Nephron (organoid): ENCODE results near the gene PRMT9.

Source experiments
- H3K27ac Mint-ChIP-seq, 3 experiments: 2 replicates each; pipeline ENCODE4 v1.8.0; 2020; ENCODE audit warnings: mixed read lengths in 3 of 3, mild to moderate bottlenecking in 2 of 3, moderate library complexity in 1 of 3
- H3K27me3 Mint-ChIP-seq: 2 replicates; pipeline ENCODE4 v1.8.0; 2021; ENCODE audit warnings: low read depth, mild to moderate bottlenecking, moderate library complexity, mixed read lengths
- H3K36me3 Mint-ChIP-seq: 2 replicates; pipeline ENCODE4 v1.8.0; 2020; ENCODE audit warnings: low read depth, mixed read lengths
- H3K4me1 Mint-ChIP-seq: 2 replicates; pipeline ENCODE4 v1.8.0; 2020; ENCODE audit warnings: mixed read lengths
- H3K4me3 Mint-ChIP-seq, 3 experiments: 2 replicates each; pipeline ENCODE4 v1.8.0; 2020; ENCODE audit warnings: mild to moderate bottlenecking in 3 of 3, mixed read lengths in 3 of 3, moderate library complexity in 2 of 3
- H3K9me3 Mint-ChIP-seq: 2 replicates; pipeline ENCODE4 v1.8.0; 2020; ENCODE audit warnings: mixed read lengths
- TF ChIP-seq, protein P1 (sequence below), 3 experiments: fragments of 200-600 bp; sonication (generic); IDR thresholded peaks; one replicate each; pipeline ENCODE4 v1.5.0; 2021; ENCODE audit warnings: antibody characterized with exemption in 3 of 3; ENCODE audit not compliant: unreplicated experiment in 3 of 3

The PRMT9 gene

DNA sequence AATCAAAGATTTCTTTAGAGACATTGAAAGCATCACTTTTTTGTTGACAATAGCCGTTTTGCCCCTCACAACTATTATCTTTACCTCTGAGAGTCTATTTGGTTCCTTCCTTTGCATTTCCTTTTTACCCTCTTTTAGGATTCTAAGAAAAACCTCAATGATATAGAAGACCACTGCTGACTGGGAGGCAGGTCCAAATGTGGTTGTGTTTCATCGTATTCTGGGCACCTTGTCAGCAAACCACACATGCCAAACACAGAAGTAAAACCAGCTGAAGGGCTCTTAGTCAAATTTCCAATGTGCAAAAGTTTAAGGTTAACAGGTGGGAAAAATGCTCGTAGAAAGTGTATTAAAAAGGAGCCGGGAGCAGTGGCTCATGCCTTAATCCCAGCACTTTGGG, 5.1 kb upstream of the PRMT9 start:
- Mint-ChIP-seq H3K36me3 (no peaks in the 10 kb centered on the region), H3K27ac (no peak overlapping the region), H3K4me3 (no peak overlapping the region), H3K9me3 (peaks cover 3% of the 10 kb centered on the region), H3K4me1 (peaks cover 4% of the 10 kb centered on the region), H3K27me3 (peaks cover 4% of the 10 kb centered on the region)
- TF ChIP-seq, protein P1, sequence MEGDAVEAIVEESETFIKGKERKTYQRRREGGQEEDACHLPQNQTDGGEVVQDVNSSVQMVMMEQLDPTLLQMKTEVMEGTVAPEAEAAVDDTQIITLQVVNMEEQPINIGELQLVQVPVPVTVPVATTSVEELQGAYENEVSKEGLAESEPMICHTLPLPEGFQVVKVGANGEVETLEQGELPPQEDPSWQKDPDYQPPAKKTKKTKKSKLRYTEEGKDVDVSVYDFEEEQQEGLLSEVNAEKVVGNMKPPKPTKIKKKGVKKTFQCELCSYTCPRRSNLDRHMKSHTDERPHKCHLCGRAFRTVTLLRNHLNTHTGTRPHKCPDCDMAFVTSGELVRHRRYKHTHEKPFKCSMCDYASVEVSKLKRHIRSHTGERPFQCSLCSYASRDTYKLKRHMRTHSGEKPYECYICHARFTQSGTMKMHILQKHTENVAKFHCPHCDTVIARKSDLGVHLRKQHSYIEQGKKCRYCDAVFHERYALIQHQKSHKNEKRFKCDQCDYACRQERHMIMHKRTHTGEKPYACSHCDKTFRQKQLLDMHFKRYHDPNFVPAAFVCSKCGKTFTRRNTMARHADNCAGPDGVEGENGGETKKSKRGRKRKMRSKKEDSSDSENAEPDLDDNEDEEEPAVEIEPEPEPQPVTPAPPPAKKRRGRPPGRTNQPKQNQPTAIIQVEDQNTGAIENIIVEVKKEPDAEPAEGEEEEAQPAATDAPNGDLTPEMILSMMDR (IDR thresholded peaks at IDR 0.05; ENCODE audit: unreplicated experiment in 3 of 3): no peak

DNA sequence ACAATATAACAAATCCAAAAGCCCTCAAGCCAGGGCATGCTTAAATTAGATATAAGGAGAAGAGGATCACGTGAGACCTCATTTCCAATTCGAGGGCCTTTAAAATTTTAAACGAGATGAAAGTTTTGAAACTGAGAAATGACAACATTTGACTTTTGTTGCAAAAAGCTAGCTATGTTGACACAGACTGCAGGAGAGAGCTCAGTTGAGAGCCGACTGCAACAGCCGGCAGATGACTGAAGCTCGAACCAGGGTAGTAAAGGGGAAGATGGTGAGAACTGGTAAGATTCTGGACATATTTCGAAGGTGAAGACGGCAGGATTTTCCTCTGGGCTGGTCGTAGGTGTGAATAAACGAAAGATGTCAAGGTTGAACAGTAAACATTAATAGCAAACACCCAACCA, 773 bp downstream of the PRMT9 start:
- TF ChIP-seq, protein P1 (IDR thresholded peaks at IDR 0.05; ENCODE audit: unreplicated experiment in 3 of 3): no peak
- Mint-ChIP-seq H3K27ac (peak overlapping the region; percentile 93 to 94 (median 93)), H3K36me3 (peaks cover 15% of the 10 kb centered on the region), H3K4me1 (peaks cover 26% of the 10 kb centered on the region), H3K9me3 (peaks cover 3% of the 10 kb centered on the region), H3K27me3 (no peaks in the 10 kb centered on the region), H3K4me3 (peak overlapping the region; percentile 91 to 95 (median 94))

DNA sequence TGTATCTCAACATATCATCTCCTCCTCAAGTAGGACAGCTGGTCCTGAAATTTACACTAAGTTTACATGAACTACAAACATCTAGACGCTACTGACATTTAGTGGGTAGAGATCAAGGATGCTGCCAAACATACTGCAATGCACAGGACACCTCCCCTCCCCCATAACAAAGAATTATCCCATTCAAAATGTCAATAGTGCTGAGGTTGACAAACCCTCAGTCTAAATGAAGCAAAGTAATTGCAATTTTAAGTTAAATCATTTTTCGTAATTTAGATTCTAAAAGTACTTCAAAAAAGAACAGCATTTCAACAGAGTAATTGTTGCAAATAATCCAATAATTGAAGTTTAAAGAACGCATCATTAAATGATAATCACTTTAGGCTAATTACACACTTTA, 1.2 kb downstream of the PRMT9 start:
- H3K36me3 Mint-ChIP-seq: peaks cover 19% of the 10 kb centered on the region
- peaks cover 26% of the 10 kb centered on the region for H3K4me1 Mint-ChIP-seq
- H3K27me3 Mint-ChIP-seq: no peaks in the 10 kb centered on the region
- H3K4me3 Mint-ChIP-seq: peak overlapping the region; percentile 91 to 95 (median 94)
- TF ChIP-seq, protein P1 (IDR thresholded peaks at IDR 0.05; ENCODE audit: unreplicated experiment in 3 of 3): no peak
- H3K27ac Mint-ChIP-seq: peak overlapping the region; percentile 93 to 94 (median 93)
- peaks cover 3% of the 10 kb centered on the region for H3K9me3 Mint-ChIP-seq

DNA sequence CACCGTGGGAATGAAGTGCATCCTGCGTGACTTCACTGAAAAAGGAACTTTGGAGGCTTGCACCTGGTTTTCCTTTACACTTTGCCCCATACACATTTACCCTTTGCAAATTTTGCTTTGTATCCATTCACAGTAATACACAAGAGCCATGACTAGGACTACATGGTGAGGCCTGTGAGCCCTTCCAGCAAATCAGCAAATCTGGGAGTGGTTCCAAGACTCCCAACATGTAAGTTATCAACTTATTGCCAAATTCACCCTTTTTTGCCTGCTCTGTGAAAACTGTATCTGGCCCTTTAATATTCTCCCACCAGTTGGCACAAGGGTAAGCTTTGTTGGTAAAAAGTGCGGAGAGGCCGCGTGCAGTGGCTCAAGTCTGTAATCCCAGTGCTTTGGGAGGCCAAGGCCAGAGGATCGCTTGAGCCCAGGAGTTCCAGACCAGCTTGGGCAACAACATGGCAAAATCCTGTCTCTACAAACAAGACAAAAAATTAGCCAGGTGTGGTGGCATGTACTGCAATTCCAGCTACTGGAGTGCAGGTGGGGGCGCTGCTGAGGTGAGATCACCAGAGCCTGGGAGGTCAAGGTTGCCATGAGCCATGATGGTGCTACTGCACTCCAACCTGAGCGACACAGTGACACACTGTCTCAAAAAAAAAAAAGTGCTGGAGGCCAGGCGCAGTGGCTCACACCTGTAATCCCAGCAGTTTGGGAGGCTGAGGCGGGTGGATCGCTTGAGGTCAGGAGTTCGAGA, 5.0 kb downstream of the PRMT9 start:
- TF ChIP-seq, protein P1 (IDR thresholded peaks at IDR 0.05; ENCODE audit: unreplicated experiment in 3 of 3): no peak
- Mint-ChIP-seq H3K27ac (no peak overlapping the region), H3K36me3 (peaks cover 25% of the 10 kb centered on the region), H3K27me3 (no peaks in the 10 kb centered on the region), H3K4me1 (peaks cover 21% of the 10 kb centered on the region), H3K9me3 (no peaks in the 10 kb centered on the region), H3K4me3 (no peak overlapping the region)

DNA sequence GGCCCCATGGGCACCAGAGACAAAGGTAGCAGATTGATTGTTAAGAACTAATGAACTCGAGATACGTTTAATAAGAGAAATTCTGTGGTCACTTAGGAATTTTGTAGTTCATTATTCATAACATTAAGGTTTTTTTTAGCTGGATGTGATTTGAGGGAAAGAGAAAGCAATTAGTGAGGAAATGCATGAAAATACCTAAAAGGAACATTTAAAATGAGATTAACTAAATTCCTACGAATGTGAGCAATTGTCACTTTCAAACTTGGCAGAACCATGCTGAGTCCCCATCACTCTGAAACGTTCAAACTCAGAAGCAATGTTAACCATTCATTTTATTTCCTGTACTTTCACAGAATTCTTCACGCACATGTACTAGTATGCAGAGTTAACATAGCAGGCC, 5.9 kb downstream of the PRMT9 start:
- Mint-ChIP-seq H3K4me3 (no peak overlapping the region), H3K4me1 (peaks cover 16% of the 10 kb centered on the region), H3K36me3 (peaks cover 28% of the 10 kb centered on the region), H3K27me3 (no peaks in the 10 kb centered on the region), H3K27ac (peak overlapping the region in 2 of 3 experiments; percentile 19 to 50), H3K9me3 (no peaks in the 10 kb centered on the region)
- TF ChIP-seq, protein P1 (IDR thresholded peaks at IDR 0.05; ENCODE audit: unreplicated experiment in 3 of 3): no peak

DNA sequence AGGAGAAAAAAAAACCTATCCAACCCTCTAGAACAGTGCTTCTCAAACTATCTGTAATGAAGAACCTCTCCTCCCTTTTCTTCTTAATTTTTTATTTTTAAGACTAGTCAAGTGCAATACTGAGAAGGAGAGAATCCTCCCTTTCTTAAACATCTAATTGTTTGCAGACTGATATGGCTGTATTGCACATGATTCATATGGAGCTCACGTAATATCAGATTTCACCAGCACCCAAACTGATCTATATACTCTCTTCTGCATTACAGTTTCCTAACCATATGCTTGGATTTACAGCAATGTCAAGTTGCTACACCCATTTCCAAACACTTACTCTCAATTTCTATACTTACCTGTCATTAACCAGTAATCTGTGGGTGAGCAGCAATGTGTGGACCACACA, 9.5 kb downstream of the PRMT9 start:
- no peaks in the 10 kb centered on the region for H3K27me3 Mint-ChIP-seq
- H3K9me3 Mint-ChIP-seq: no peaks in the 10 kb centered on the region
- TF ChIP-seq, protein P1 (IDR thresholded peaks at IDR 0.05; ENCODE audit: unreplicated experiment in 3 of 3): no peak
- no peak overlapping the region for H3K4me3 Mint-ChIP-seq
- no peaks in the 10 kb centered on the region for H3K4me1 Mint-ChIP-seq
- H3K27ac Mint-ChIP-seq: no peak overlapping the region
- peaks cover 39% of the 10 kb centered on the region for H3K36me3 Mint-ChIP-seq
